WTC11 (cell line): ENCODE measurements around the gene FBLL1. TPM values are rescaled to one million over a fixed set of nuclear protein-coding genes. Genes with fewer than 3 reads are reported as not detected.

Source experiments
- ATAC-seq: fragments of 200-7000 bp; cut with Tn5 transposase; 2 replicates; pipeline ENCODE4 v1.10.0; 2021; ENCODE audit warnings: mild to moderate bottlenecking, moderate library complexity
- CTCF ChIA-PET: fragments of 300-600 bp; sonication (Branson Sonifier 250); formaldehyde crosslinking; loops from one replicate; lab custom pipeline; 2021; ENCODE audit warnings: antibody characterized with exemption; lab: Charles Lee
- POLR2A ChIA-PET: fragments of 350-600 bp; sonication (Branson Sonifier 250); formaldehyde crosslinking; loops from one replicate; lab custom pipeline; 2021; ENCODE audit warnings: antibody characterized with exemption; lab: Charles Lee
- DNase-seq: peaks from one replicate; pipeline ENCODE4 v3.0.0; 2021; ENCODE audit warnings: low spot score
- H3K27ac Mint-ChIP-seq: 2 replicates; pipeline ENCODE4 v1.8.0; 2021; ENCODE audit warnings: mixed read lengths
- H3K27me3 Mint-ChIP-seq: 2 replicates; pipeline ENCODE4 v1.8.0; 2021; ENCODE audit warnings: low read depth, mild to moderate bottlenecking, moderate library complexity, mixed read lengths
- H3K36me3 Mint-ChIP-seq: 2 replicates; pipeline ENCODE4 v1.8.0; 2021; ENCODE audit warnings: mixed read lengths
- H3K4me1 Mint-ChIP-seq: 2 replicates; pipeline ENCODE4 v1.8.0; 2022; ENCODE audit warnings: mixed read lengths
- H3K4me3 Mint-ChIP-seq: 2 replicates; pipeline ENCODE4 v1.8.0; 2021; ENCODE audit warnings: mild to moderate bottlenecking, moderate library complexity, mixed read lengths
- H3K9me3 Mint-ChIP-seq: 2 replicates; pipeline ENCODE4 v1.8.0; 2021; ENCODE audit warnings: mixed read lengths
- ELF4 ChIP-seq: sonication (generic); formaldehyde crosslinking; IDR thresholded peaks from 2 replicates; pipeline ENCODE4 v1.8.1; 2022; ENCODE audit warnings: low read depth, mild to moderate bottlenecking, moderate library complexity, missing genetic modification reagents
- ESRRA ChIP-seq: sonication (generic); formaldehyde crosslinking; IDR thresholded peaks from 2 replicates; pipeline ENCODE4 v1.8.1; 2022; ENCODE audit warnings: mild to moderate bottlenecking, missing genetic modification reagents, borderline replicate concordance
- FOXK1 ChIP-seq: sonication (generic); formaldehyde crosslinking; IDR thresholded peaks from 2 replicates; pipeline ENCODE4 v1.8.0; 2022; ENCODE audit warnings: mild to moderate bottlenecking, moderate library complexity, missing genetic modification reagents
- MYBL2 ChIP-seq: sonication (generic); formaldehyde crosslinking; IDR thresholded peaks from 2 replicates; pipeline ENCODE4 v1.8.1; 2023; ENCODE audit warnings: mild to moderate bottlenecking, moderate library complexity, missing genetic modification reagents
- NFE2L1 ChIP-seq: sonication (generic); formaldehyde crosslinking; IDR thresholded peaks from 2 replicates; pipeline ENCODE4 v1.8.1; 2023; ENCODE audit warnings: missing genetic modification reagents
- TEAD1 ChIP-seq: sonication (generic); formaldehyde crosslinking; IDR thresholded peaks from 2 replicates; pipeline ENCODE4 v1.8.0; 2022; ENCODE audit warnings: mild to moderate bottlenecking, missing genetic modification reagents
- ZNF232 ChIP-seq: sonication (generic); formaldehyde crosslinking; IDR thresholded peaks from 2 replicates; pipeline ENCODE4 v1.8.0; 2022; ENCODE audit warnings: mild to moderate bottlenecking, missing genetic modification reagents
- ZNF263 ChIP-seq: sonication (generic); formaldehyde crosslinking; IDR thresholded peaks from 2 replicates; pipeline ENCODE4 v1.8.1; 2022; ENCODE audit warnings: low read depth, mild to moderate bottlenecking, moderate library complexity, missing genetic modification reagents
- ZNF317 ChIP-seq: sonication (generic); formaldehyde crosslinking; IDR thresholded peaks from 2 replicates; pipeline ENCODE4 v1.8.1; 2023; ENCODE audit warnings: low read depth, mild to moderate bottlenecking, moderate library complexity, missing genetic modification reagents, borderline replicate concordance
- ZNF416 ChIP-seq: fragments of 250-450 bp; sonication (Bioruptor Pico); IDR thresholded peaks from 2 replicates; pipeline ENCODE4 v1.9.0; 2021; ENCODE audit warnings: mild to moderate bottlenecking, inconsistent platforms
- ZNF671 ChIP-seq: fragments of 250-450 bp; sonication (Bioruptor Pico); IDR thresholded peaks from 2 replicates; pipeline ENCODE4 v1.8.0; 2021; ENCODE audit warnings: mild to moderate bottlenecking
- total RNA-seq: library from RNA; stranded (reverse); gene quantifications from 3 replicates; pipeline ENCODE4 v1.2.3, GENCODE V29; 2021
- TF ChIP-seq, protein P1 (sequence below): sonication (generic); formaldehyde crosslinking; IDR thresholded peaks from 2 replicates; pipeline ENCODE4 v1.8.1; 2022; ENCODE audit warnings: missing genetic modification reagents, borderline replicate concordance
- TF ChIP-seq, protein P2 (sequence below): sonication (generic); formaldehyde crosslinking; IDR thresholded peaks from 2 replicates; pipeline ENCODE4 v1.8.0; 2023; ENCODE audit warnings: missing genetic modification reagents, mild to moderate bottlenecking, borderline replicate concordance
- TF ChIP-seq, protein P3 (sequence below): fragments of 250-450 bp; sonication (Bioruptor Pico); IDR thresholded peaks from 2 replicates; pipeline ENCODE4 v1.9.0; 2021; ENCODE audit warnings: mild to moderate bottlenecking
- TF ChIP-seq, protein P4 (sequence below): sonication (generic); formaldehyde crosslinking; IDR thresholded peaks from 2 replicates; pipeline ENCODE4 v1.8.0; 2022; ENCODE audit warnings: missing genetic modification reagents
- TF ChIP-seq, protein P5 (sequence below): sonication (generic); formaldehyde crosslinking; IDR thresholded peaks from 2 replicates; pipeline ENCODE4 v1.8.1; 2023; ENCODE audit warnings: mild to moderate bottlenecking, missing genetic modification reagents, moderate library complexity
- TF ChIP-seq, protein P6 (sequence below): sonication (generic); formaldehyde crosslinking; IDR thresholded peaks from 2 replicates; pipeline ENCODE4 v1.8.1; 2022; ENCODE audit warnings: mild to moderate bottlenecking, missing genetic modification reagents, moderate library complexity, borderline replicate concordance
- TF ChIP-seq, protein P7 (sequence below): sonication (generic); formaldehyde crosslinking; IDR thresholded peaks from 2 replicates; pipeline ENCODE4 v1.8.0; 2023; ENCODE audit warnings: missing genetic modification reagents

The FBLL1 gene
- total RNA-seq, 1 experiment from 2014 or later, result 5.3 TPM

DNA sequence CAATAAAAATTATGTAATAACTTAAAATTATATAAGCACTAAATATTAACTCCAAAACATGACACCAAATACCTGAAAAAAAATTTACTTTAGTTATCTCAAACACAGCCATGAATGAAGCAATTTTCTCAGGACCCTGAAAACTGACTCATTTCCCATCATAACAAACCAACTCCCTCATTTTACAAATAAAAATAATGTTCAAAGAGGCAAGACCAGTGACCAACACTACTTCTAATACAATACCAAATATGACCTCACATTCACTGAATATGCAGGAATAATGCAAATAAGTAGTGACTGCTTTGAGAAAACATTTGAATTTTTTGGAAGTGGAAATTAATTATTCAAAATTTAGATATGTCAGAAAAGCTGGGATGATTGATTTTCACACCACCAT lies 21.6 kb downstream of the FBLL1 start (continued):
- TF ChIP-seq, protein P1, sequence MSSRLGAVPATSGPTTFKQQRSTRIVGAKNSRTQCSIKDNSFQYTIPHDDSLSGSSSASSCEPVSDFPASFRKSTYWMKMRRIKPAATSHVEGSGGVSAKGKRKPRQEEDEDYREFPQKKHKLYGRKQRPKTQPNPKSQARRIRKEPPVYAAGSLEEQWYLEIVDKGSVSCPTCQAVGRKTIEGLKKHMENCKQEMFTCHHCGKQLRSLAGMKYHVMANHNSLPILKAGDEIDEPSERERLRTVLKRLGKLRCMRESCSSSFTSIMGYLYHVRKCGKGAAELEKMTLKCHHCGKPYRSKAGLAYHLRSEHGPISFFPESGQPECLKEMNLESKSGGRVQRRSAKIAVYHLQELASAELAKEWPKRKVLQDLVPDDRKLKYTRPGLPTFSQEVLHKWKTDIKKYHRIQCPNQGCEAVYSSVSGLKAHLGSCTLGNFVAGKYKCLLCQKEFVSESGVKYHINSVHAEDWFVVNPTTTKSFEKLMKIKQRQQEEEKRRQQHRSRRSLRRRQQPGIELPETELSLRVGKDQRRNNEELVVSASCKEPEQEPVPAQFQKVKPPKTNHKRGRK, result no peak
- TF ChIP-seq, protein P2, sequence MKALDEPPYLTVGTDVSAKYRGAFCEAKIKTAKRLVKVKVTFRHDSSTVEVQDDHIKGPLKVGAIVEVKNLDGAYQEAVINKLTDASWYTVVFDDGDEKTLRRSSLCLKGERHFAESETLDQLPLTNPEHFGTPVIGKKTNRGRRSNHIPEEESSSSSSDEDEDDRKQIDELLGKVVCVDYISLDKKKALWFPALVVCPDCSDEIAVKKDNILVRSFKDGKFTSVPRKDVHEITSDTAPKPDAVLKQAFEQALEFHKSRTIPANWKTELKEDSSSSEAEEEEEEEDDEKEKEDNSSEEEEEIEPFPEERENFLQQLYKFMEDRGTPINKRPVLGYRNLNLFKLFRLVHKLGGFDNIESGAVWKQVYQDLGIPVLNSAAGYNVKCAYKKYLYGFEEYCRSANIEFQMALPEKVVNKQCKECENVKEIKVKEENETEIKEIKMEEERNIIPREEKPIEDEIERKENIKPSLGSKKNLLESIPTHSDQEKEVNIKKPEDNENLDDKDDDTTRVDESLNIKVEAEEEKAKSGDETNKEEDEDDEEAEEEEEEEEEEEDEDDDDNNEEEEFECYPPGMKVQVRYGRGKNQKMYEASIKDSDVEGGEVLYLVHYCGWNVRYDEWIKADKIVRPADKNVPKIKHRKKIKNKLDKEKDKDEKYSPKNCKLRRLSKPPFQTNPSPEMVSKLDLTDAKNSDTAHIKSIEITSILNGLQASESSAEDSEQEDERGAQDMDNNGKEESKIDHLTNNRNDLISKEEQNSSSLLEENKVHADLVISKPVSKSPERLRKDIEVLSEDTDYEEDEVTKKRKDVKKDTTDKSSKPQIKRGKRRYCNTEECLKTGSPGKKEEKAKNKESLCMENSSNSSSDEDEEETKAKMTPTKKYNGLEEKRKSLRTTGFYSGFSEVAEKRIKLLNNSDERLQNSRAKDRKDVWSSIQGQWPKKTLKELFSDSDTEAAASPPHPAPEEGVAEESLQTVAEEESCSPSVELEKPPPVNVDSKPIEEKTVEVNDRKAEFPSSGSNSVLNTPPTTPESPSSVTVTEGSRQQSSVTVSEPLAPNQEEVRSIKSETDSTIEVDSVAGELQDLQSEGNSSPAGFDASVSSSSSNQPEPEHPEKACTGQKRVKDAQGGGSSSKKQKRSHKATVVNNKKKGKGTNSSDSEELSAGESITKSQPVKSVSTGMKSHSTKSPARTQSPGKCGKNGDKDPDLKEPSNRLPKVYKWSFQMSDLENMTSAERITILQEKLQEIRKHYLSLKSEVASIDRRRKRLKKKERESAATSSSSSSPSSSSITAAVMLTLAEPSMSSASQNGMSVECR (CRISPR knock-in tag), result no peak
- TF ChIP-seq NFE2L1 (CRISPR knock-in tag), result no peak
- TF ChIP-seq ZNF232 (CRISPR knock-in tag), result no peak

DNA sequence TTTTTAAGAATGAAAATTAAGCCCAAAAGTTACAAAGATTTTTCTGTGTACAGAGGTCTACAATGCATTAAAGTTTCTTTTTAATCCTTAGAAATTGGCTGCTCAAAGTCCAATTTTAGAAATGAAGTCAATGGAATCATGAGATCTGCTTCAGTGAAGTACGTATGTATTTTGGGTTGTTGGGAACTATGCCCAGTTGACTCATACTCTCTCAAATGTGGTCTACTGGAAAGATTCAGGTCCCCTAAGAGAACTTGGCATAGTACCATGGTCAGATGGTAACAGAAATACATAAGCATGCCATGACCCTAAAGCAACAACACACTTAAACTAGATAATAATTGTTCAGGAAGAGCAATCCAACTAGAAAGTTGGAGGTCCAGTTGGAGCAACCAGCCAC lies 23.0 kb downstream of the FBLL1 start:
- no peak overlapping the region for H3K27ac Mint-ChIP-seq
- TF ChIP-seq, protein P3, sequence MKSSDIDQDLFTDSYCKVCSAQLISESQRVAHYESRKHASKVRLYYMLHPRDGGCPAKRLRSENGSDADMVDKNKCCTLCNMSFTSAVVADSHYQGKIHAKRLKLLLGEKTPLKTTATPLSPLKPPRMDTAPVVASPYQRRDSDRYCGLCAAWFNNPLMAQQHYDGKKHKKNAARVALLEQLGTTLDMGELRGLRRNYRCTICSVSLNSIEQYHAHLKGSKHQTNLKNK (CRISPR knock-in tag), result no peak
- TF ChIP-seq FOXK1 (no peak), ZNF416 (CRISPR knock-in tag) (no peak)
- TF ChIP-seq, protein P4, sequence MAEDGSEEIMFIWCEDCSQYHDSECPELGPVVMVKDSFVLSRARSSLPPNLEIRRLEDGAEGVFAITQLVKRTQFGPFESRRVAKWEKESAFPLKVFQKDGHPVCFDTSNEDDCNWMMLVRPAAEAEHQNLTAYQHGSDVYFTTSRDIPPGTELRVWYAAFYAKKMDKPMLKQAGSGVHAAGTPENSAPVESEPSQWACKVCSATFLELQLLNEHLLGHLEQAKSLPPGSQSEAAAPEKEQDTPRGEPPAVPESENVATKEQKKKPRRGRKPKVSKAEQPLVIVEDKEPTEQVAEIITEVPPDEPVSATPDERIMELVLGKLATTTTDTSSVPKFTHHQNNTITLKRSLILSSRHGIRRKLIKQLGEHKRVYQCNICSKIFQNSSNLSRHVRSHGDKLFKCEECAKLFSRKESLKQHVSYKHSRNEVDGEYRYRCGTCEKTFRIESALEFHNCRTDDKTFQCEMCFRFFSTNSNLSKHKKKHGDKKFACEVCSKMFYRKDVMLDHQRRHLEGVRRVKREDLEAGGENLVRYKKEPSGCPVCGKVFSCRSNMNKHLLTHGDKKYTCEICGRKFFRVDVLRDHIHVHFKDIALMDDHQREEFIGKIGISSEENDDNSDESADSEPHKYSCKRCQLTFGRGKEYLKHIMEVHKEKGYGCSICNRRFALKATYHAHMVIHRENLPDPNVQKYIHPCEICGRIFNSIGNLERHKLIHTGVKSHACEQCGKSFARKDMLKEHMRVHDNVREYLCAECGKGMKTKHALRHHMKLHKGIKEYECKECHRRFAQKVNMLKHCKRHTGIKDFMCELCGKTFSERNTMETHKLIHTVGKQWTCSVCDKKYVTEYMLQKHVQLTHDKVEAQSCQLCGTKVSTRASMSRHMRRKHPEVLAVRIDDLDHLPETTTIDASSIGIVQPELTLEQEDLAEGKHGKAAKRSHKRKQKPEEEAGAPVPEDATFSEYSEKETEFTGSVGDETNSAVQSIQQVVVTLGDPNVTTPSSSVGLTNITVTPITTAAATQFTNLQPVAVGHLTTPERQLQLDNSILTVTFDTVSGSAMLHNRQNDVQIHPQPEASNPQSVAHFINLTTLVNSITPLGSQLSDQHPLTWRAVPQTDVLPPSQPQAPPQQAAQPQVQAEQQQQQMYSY (CRISPR knock-in tag), result no peak
- TF ChIP-seq, protein P5, sequence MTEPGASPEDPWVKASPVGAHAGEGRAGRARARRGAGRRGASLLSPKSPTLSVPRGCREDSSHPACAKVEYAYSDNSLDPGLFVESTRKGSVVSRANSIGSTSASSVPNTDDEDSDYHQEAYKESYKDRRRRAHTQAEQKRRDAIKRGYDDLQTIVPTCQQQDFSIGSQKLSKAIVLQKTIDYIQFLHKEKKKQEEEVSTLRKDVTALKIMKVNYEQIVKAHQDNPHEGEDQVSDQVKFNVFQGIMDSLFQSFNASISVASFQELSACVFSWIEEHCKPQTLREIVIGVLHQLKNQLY (CRISPR knock-in tag), result no peak
- H3K27me3 Mint-ChIP-seq, result no peaks in the 10 kb centered on the region
- ChIA-PET POLR2A (no interaction called here), CTCF (no interaction called here)
- DNase-seq (no peak), ATAC-seq (no peak)
- H3K4me1 Mint-ChIP-seq, result no peaks in the 10 kb centered on the region
- H3K9me3 Mint-ChIP-seq, result no peaks in the 10 kb centered on the region
- H3K4me3 Mint-ChIP-seq, result no peak overlapping the region
- H3K36me3 Mint-ChIP-seq, result peaks cover 60% of the 10 kb centered on the region

DNA sequence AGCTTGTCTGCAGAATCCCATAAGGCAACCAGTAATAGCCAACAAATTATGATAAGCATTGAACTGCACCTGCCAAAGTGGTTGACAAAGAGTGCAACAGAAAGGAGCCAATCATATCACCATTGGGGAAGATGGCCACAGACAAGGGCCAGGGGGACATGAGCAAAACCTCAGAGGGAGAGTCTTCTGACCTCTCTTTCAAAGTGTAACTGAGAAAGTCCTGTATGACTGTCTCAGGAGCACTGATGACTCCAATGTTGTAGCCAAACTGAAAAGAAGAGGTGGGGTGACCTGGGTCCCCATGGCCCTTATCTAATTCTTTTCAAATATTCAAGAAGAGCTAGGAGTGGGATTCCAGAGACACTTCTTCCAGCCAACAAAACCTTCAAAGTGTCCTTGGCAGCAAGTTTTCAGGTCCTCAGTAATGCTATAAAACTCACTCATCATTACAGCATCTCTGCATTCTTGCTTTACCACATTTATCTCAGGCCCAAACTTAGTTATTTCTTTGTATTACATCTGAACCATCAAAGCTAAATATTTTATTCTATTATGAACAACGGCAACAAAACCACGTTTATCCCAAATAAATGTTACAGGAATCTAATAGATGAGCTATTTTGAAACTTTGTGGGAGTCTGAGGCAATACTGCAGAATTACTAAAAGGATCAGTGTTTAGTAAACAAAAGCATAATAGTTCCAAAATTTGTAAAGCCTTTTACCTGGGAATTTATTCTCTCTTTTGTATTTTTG lies 24.4 kb downstream of the FBLL1 start:
- Mint-ChIP-seq H3K4me1 (no peaks in the 10 kb centered on the region), H3K36me3 (peaks cover 59% of the 10 kb centered on the region), H3K27ac (no peak overlapping the region), H3K4me3 (no peak overlapping the region), H3K9me3 (no peaks in the 10 kb centered on the region), H3K27me3 (no peaks in the 10 kb centered on the region)
- DNase-seq (no peak), ATAC-seq (no peak)
- ChIA-PET CTCF (no interaction called here), POLR2A (interaction anchor here (0.6 kb wide), 1 partner anchor 17 kb away, joined by 3 read pairs; no protein-coding TSS in a partner anchor)
- TF ChIP-seq, protein P6, sequence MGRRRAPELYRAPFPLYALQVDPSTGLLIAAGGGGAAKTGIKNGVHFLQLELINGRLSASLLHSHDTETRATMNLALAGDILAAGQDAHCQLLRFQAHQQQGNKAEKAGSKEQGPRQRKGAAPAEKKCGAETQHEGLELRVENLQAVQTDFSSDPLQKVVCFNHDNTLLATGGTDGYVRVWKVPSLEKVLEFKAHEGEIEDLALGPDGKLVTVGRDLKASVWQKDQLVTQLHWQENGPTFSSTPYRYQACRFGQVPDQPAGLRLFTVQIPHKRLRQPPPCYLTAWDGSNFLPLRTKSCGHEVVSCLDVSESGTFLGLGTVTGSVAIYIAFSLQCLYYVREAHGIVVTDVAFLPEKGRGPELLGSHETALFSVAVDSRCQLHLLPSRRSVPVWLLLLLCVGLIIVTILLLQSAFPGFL (CRISPR knock-in tag), result no peak
- TF ChIP-seq TEAD1 (CRISPR knock-in tag) (no peak), ELF4 (CRISPR knock-in tag) (no peak), ZNF317 (no peak), MYBL2 (CRISPR knock-in tag) (no peak), ZNF671 (CRISPR knock-in tag) (no peak), ESRRA (CRISPR knock-in tag) (no peak), ZNF263 (CRISPR knock-in tag) (no peak)
- TF ChIP-seq, protein P7, sequence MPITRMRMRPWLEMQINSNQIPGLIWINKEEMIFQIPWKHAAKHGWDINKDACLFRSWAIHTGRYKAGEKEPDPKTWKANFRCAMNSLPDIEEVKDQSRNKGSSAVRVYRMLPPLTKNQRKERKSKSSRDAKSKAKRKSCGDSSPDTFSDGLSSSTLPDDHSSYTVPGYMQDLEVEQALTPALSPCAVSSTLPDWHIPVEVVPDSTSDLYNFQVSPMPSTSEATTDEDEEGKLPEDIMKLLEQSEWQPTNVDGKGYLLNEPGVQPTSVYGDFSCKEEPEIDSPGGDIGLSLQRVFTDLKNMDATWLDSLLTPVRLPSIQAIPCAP (CRISPR knock-in tag), result no peak
